RWPE1 (cell line): Measurements from ENCODE around the gene ZNF394.

Experiments
- CTCF ChIA-PET: fragments of 350-600 bp; sonication (Branson Sonifier 250); formaldehyde crosslinking; extraction: SDS; loops from one replicate; lab custom pipeline; 2021; lab: Yijun Ruan, JAX
- POLR2A ChIA-PET: fragments of 400-600 bp; formaldehyde crosslinking; extraction: SDS; loops from one replicate; lab custom pipeline; 2020; ENCODE audit warnings: antibody characterized with exemption; ENCODE audit not compliant: low non-redundant PET; lab: Yijun Ruan, JAX
- DNase-seq: peaks from one replicate; pipeline ENCODE4 v3.0.0; 2012; ENCODE audit warnings: low spot score
- H3K27ac ChIP-seq: fragments of 450-650 bp; 2 replicates; pipeline ENCODE4 v1.5.1; 2017
- CTCF ChIP-seq: fragments of 450-650 bp; conservative IDR thresholded peaks from 2 replicates; pipeline ENCODE4 v1.5.1; 2017; ENCODE audit warnings: low read depth, mild to moderate bottlenecking

Gene ZNF394

GRCh38 chr7:99539213-99539811 lies 39.2 kb upstream of the ZNF394 start:
- DNase-seq = no peak
- no peak overlapping the region for H3K27ac ChIP-seq
- ChIA-PET POLR2A (no interaction called here), CTCF (no interaction called here)
- TF ChIP-seq CTCF = no peak

- ChIA-PET CTCF (interaction anchor here (0.6 kb wide), 2 partner anchors 412 to 464 kb away, joined by 4 read pairs; no protein-coding TSS in a partner anchor), POLR2A (no interaction called here)
- DNase-seq = no peak
- TF ChIP-seq CTCF = no peak
- no peak overlapping the region for H3K27ac ChIP-seq
Observed at GRCh38 chr7:99535667-99536066, 35.6 kb upstream of the ZNF394 start.

GRCh38 chr7:99531354-99531765 lies 31.3 kb upstream of the ZNF394 start:
- no peak for TF ChIP-seq CTCF
- no peak for DNase-seq
- ChIA-PET POLR2A (no interaction called here), CTCF (interaction anchor here (0.6 to 0.7 kb wide), 3 partner anchors 13 to 514 kb away, joined by 3 to 7 read pairs (median 5); no protein-coding TSS in a partner anchor)
- H3K27ac ChIP-seq = no peak overlapping the region

- no peak; the same call in none of the 2 replicates for TF ChIP-seq CTCF
- CTCF ChIA-PET = interaction anchor here (0.5 to 1.2 kb wide), 5 partner anchors 11 to 325 kb away, joined by 3 to 5 read pairs (median 3); no protein-coding TSS in a partner anchor
- no peak overlapping the region for H3K27ac ChIP-seq
- POLR2A ChIA-PET = no interaction called here
- no peak for DNase-seq
Observed at GRCh38 chr7:99525713-99526440, 25.8 kb upstream of the ZNF394 start.

GRCh38 chr7:99521399-99521798 lies 21.3 kb upstream of the ZNF394 start:
- POLR2A ChIA-PET = no interaction called here
- TF ChIP-seq CTCF = no peak
- no peak for DNase-seq
- no peak overlapping the region for H3K27ac ChIP-seq
- CTCF ChIA-PET = interaction anchor here (0.7 kb wide), 1 partner anchor 620 kb away, joined by 3 read pairs; no protein-coding TSS in a partner anchor

GRCh38 chr7:99514050-99514449 lies 14.0 kb upstream of the ZNF394 start:
- DNase-seq = peak; percentile 22
- ChIA-PET POLR2A (no interaction called here), CTCF (no interaction called here)
- peak overlapping the region; percentile 42 for H3K27ac ChIP-seq
- TF ChIP-seq CTCF = no peak
